GM19239 (cell line): ENCODE results near the gene ABAT.

Source experiments
- DNase-seq: peaks from one replicate; pipeline ENCODE4 v3.0.0; 2011; ENCODE audit warnings: low spot score; ENCODE audit not compliant: insufficient read length
- FAIRE-seq: peaks from 2 replicates; lab custom pipeline; 2011; peaks lifted over from hg19 to GRCh38; lab: Jason Lieb, UNC

Gene ABAT

GRCh38 chr16:8713635-8714172, 39.3 kb downstream of the ABAT start:
- DNase-seq = no peak

DNA sequence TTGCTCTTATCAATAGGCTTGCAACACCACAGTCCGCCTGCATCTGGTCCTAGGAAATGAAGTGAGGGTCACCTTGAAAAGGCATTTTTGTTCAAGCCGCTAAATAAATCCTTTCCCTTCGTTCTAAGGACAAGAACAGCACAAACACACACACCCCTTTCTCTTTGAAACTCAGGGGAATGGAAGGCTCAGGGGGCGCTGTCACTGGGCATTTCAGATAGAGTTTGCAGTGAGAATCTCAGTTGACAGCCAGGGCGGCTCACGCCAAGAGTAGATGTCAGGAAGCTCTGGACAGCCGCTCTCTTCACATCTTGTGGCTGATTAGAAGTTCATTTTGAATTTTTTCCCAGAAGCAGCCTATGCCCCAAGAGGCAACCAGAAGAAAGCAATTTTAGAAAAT, 39.8 kb downstream of the ABAT start:
- DNase-seq = no peak
- FAIRE-seq = no peak

More at GRCh38 chr16:8713635-8714172, 39.3 kb downstream of the ABAT start:
- no peak for FAIRE-seq

DNA sequence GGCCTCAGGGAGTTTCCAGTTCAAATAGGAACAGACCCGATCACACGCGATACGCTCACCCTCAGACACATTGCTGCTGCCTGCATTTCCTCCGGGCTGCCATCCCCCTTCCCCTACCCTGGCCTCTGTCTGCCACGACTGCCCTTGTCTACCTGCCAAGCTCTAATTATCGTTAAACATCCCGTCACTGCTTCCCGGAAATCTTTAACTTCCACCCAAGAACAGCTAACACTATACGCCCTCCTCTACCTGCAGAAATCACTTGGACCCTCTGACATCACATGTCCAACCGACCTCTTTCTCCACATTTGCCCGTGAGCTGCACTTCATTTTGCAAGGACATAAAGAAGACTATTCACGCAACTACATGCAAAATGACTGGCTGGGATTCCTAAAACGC, 40.4 kb downstream of the ABAT start:
- no peak for FAIRE-seq
- no peak for DNase-seq

DNA sequence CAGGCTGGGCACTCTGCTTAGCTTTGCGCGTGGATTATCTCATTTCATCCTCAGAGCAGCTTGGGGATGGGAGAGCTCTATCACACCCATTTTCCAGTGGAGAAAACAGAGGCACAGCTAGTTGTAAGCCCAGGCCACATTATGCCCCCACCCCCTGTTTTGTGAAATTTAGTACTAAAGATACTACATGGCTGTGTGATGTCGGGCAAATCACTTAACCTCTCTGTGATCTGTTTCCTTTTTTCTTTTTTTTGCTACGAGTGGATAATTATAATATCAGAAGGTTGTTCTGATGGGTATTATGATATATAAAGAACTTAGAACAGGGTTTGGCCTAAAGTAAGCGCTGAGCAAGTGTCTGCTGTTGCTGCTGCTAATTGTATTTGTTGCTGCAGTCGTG, 41.6 kb downstream of the ABAT start:
- DNase-seq (no peak), FAIRE-seq (no peak)

DNA sequence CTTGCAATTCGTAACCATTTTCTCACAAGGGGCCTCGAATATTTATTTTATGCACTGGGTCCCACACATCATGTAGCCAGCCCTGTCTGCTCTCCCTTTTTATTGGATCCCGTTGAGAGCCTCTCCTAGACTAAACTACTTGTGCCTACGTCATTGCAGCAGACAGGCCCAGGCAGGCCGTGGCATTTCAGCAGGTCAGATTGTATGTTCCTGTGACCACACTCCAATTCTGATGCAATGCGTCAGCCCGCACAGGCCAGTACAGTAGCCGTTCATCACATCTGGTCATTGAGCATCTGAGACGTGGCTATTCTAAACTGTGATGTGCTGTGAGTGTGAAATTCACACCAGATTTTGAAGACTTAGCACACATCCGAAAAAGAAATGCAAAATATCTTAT, 42.2 kb downstream of the ABAT start:
- FAIRE-seq (no peak), DNase-seq (no peak)

- FAIRE-seq = no peak
- no peak for DNase-seq
Measured at GRCh38 chr16:8717469-8717868, 43.1 kb downstream of the ABAT start.

DNA sequence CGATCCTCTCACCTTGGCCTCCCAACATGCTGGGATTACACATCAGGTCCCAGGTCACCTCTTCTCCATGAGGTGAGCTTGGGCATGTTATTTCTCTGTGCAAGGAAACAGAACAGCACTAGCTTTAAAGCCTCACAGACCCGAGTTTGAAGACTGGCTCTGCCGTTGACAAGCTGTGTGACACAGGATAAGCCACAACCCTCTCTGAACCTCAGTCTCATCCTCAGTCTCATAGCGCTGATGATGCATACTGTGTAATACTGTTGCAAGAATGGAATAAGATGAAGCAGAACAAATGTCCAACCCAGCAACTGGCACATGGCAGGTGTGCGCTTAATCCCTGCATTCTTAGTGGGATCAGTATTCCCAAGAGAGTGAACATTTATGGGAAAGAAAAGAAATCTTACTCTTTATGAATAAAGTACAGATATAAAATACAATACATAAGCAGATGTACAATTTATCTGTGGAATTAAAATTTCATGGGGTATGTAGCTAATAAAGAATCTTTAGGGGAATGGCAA, 43.5 kb downstream of the ABAT start:
- FAIRE-seq = no peak

GRCh38 chr16:8718851-8719680, 44.6 kb downstream of the ABAT start:
- FAIRE-seq = no peak

More for the DNA sequence above, 43.5 kb downstream of the ABAT start:
- no peak for DNase-seq

GRCh38 chr16:8720080-8720966, 45.9 kb downstream of the ABAT start:
- FAIRE-seq (no peak), DNase-seq (no peak)

More at GRCh38 chr16:8718851-8719680, 44.6 kb downstream of the ABAT start:
- DNase-seq = no peak

GRCh38 chr16:8720967-8721308, 46.5 kb downstream of the ABAT start:
- DNase-seq (no peak), FAIRE-seq (no peak)

GRCh38 chr16:8721336-8722024, 47.1 kb downstream of the ABAT start:
- DNase-seq (no peak), FAIRE-seq (no peak)

- FAIRE-seq (no peak), DNase-seq (no peak)
Measured at GRCh38 chr16:8722025-8722348, 47.6 kb downstream of the ABAT start.

DNA sequence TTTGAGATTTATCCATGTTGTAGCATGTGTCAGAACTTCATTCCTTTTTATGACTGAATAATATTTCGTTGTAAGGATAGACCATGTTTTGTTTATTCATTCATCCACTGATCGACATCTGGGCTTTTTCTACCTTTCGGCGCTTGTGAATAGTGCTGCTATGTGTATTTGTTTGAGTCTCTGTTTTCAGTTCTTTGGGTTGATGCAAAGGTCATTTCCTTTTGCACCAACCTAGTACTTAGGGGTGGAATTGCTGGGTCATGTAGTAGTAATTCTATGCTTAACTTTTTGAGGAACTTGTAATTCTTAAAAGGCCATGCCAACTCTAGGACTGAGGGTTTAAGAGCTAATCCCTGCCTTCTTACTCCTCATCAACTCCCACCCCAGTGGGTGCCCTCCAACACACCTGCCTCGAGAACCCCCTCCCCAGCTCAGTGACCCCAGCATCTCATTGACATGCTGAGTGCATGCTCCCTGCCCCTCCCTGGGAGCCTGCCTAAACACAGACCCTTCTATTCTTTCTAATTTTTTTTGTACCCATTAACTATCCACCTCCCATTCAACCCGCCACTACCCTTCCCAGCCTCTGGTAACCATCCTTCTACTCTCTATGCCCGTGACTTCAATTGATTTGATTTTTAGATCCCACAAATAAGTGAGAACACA, 51.2 kb downstream of the ABAT start:
- no peak for FAIRE-seq

GRCh38 chr16:8727131-8727806, 52.9 kb downstream of the ABAT start:
- DNase-seq (no peak), FAIRE-seq (no peak)

More for the DNA sequence above, 51.2 kb downstream of the ABAT start:
- no peak for DNase-seq

DNA sequence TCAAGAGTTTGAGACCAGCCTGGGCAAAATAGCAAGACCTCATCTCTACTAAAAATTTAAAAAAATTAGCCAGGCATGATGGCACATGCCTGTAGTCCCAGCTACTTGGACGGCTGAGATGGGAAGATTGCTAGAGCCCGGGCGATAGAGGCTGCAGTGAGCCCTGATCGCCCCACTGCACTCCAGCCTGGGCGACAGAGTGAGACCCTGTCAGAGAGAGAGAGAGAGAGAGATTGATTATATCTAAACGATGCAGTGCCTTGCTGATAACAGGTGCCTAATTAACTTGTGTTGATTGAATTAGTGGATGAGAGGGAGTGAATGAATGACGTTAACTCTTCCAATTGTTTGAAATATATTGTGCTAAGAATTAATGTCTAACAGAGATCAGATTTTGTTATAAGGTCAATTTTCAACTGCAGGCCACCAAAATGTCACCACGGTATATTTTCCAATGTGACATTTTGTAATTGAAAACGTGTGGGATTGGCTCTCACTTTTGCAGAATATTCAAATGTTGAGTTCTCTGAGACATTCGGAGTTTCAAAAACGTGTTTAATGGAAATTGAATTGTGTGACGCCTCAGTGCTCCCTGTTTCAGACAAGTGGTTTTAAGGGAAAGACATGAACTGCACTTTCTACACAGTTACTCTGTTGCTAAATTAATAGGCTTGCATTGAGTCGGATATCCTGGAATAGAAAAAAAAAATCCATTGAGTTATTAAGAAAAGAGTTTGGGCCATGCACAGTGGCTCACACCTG, 53.6 kb downstream of the ABAT start:
- FAIRE-seq (no peak), DNase-seq (no peak)

DNA sequence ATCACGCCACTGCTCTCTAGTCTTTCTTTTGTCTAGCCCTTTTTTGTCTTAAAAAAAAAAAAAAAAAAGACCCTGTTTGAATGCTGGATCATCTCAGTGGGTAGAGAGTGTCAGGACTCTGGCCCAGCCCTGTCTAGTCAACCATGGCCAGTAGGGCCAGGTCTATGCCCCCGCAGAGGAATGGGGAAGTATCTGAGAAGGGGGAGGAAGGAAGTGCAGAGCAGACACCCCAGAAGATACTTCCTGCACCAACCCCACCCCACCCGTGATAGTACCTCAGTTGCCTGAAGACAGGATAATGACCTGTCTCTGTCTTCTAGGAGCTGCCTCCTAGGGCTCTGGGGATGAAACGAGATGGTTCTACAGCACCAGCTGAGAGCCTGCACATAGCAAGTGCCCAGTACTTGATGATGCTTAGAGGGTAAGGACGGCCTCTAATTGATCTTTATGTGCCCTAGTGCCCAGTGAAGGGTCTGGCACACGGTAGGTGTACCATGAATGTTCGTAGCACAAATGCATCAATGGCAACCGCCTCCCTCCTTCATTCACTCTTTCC, 55.4 kb downstream of the ABAT start:
- no peak for FAIRE-seq
- no peak for DNase-seq

- DNase-seq (no peak), FAIRE-seq (no peak)
Measured at GRCh38 chr16:8730335-8730915, 56.0 kb downstream of the ABAT start.
